HG03108 (cell line): Measurements from ENCODE around the gene CDK14.

Experiments
- ATAC-seq: cut with Tn5 transposase; IDR thresholded peaks from one replicate; pipeline ENCODE4 v1.9.1; 2021; ENCODE audit warnings: moderate library complexity; ENCODE audit not compliant: unreplicated experiment

The CDK14 gene

GRCh38 chr7:90938371-90938770 is 342.2 kb downstream of the CDK14 start:
- ATAC-seq, result no peak

- no peak for ATAC-seq
These were observed 343.5 kb downstream of the CDK14 start for GRCh38 chr7:90939666-90940065.

DNA sequence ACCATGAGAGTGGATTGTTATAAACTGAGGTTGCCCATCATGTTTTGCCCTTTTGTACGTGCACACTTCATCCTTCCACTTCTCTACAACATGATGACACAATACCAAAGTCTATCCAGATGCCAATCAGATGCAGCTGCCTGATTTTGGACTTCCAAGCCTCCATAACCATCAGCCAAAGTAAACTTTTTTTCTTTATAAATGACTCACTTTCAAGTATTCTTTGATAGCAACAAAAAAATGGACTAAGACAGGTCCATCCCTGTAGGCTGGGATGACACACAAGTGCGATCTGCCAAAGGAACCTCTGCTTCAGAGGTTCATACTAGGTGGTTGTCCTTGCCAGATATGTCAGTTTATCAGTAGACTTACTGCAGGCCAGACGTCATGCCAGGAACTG is 347.9 kb downstream of the CDK14 start:
- ATAC-seq, result no peak

DNA sequence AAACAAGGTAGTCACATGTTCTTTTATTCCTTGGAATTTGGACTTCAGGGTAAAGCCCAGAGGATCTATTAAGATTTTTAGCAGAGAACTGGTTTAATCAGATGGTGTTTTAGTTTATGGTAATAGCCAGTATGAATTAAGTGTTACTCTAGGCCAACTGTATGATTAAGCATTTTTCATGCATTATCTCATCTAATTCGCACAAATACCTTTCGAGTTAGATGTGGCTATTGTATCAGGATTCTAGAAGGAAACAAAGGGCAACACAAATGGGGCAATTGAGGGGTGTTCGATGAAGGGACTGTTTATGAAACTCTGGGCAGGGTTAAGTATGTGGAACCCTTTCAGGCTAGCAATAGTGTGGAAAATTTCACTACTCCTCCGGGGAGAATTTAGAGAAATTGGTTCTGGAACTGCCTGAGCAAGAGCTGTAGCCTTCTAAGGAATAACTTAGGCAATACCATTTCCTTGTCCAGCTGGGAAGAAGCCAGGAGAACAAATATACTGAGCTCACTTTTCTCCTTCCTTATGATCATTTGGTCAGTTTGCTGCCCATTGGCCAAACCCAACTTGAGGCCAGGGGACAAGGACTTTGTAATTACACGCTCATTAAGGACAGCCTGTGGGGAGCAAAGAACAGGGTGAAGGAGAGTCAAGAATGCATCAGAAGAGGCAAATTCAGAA is 349.1 kb downstream of the CDK14 start:
- ATAC-seq, result no peak

DNA sequence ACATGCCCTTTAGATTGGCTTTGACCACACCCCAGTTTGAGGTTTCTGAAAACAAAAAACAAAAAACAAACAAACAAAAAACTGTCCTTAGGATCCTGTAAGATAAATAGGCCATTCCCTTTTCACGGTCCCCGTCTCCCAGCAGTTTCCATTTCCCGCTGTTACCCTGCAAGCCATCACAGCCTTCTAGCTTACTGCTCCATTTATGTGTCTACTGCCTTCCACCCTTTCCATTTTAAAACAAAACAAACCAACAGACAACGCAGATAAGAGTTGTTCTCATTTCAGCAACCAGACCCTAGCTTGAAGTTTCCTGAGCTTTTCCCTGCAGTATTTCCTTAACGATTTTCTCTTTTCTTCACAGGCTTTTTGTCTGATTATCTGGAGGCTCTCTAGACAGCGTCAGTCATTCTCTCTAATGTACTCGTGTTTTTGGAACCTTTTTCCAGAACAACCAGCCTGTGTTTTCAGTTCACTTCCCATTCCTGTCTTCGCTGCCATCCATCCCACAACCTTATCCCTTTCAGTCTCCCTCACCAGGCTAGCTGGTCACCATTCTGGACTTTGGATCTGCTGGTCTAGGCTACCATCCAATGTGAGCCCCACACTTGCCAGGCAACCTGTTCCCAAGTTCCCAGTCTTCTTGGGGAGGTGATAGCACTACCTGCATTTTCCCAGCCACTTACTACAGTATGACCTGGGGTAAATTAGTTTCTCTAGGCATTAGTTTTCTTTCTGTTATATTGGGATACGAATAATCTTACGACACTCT is 350.8 kb downstream of the CDK14 start:
- ATAC-seq, result no peak

DNA sequence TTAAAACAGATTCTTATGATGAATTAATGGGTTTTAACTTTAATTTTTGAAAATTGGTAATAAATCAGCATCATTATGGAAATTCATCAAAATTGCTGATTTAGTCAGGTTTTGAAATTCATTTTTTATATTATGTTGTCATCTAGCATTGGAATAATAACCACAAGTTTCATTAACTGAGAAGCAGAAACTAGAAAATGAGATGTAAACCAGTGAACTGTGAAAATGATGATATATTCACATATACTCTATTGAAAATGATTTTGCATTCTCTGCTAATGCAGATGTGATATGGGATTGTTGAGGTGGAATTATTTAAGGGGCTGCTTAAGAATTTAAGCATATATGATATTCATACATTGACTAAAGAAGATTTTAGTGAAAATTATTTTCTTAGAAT is 352.0 kb downstream of the CDK14 start:
- no peak for ATAC-seq

DNA sequence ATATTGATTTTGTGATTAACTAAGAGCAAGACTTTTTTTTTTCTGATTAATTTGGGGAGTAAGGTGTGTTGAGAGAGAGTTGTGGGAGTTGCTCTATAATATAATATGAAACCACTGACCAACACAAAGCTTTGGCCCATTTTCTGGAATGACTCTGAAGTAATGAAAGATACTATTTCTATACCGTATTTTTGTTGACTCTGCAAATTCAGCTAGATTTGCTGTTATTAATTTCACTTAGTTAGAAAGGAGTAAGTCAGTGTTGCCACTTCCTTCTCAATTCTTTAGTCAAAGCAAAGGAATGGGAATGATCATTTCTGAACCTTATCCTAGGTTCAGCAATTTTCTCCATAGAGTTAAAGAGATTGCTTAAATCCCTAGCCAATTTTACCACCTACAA is 355.1 kb downstream of the CDK14 start:
- ATAC-seq, result no peak

DNA sequence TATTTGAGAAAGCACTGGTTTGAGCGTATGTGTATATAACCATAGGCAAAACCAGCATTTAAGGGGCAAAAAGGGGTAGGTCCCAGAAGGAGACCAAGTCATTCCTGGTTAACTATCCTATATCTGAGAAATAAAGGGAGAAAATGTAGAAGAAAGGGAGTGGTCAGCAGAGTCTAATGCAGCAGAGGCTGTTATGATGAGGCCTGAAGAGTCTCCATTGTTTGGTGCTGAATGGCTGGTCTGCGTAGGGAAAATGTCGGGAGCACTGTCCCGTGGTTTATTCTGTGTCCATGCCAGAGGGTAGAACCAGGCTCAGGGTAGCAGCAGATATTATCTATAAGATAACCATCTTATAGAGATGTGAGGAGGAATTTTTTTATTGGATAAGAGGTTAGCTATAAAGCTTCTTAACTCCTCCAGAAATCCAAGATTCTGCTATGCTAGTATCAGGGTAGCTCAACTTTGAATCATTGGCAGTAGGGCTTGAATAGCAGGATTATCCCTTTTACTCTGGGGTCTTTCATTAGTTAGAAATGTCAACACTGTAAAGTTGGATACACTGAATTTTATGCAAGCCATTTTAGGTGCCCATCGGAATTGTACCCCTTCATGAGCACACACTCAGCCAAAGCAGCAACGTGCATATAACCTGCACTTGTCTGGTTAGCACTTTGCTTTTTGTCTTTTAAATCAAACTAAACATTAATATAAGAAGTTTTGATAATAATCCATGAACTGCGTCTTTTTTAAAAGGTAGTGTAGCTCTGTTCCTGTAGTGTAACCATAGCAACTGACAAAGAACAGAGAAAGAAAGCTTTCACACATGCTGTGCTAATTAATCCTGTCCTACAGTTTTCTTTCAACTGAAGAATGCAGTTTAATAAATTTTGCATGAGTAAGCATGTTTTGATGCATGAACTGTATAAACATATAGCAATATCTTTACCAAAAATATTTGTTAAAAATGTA is 356.1 kb downstream of the CDK14 start:
- ATAC-seq, result no peak

GRCh38 chr7:90955641-90956207 is 359.6 kb downstream of the CDK14 start:
- ATAC-seq, result no peak

- no peak for ATAC-seq
These were observed 361.8 kb downstream of the CDK14 start for GRCh38 chr7:90957883-90958282.

DNA sequence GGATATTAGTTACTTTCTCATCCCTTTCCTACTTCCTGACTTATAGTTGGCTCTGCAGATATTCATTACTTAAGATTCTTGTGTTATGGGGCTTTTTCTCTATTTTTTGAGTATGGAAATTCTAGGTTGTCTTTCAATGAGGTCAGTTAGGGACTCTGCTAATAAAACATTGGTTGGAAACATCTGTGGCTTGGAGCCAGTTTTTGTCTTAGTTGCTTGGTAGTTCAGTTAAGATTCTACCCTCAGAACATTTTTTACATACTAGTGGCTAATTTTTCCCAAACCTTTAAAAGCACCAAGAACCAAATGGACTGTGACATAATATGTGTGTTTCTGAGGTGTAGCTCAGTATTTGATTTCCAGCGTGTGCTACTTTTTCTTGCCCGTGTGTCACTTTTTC is 362.5 kb downstream of the CDK14 start:
- ATAC-seq, result no peak

DNA sequence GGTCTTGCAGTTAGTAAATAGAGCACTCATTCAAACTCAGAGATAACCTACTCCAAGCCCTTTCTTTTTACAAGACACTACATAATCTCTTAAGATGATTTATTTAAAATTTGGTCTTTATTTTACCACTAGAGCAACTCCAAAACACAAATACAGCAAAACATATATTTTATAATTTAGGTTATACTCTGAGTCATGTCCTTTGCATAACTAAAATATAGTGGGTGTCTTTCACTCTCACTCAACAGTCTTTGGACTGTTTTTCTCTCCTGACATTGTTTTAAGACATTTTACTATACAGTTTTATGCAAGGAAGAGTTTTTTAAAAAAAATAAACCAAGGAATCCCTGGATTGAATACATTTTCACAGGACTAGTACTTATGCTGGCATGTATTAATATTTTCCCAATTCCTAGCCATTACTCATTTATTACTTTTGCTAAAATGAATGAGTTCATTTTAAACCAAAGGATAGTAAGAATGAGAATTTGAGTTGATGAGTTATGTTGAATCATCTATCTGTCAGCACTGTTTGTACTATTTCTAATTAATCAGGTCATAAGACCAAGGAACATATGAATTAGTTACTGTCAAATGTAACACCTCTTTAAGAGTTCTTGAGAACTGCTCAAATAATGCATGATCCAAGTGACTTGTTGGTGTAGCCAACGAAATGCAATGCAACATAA is 365.1 kb downstream of the CDK14 start:
- ATAC-seq, result no peak

DNA sequence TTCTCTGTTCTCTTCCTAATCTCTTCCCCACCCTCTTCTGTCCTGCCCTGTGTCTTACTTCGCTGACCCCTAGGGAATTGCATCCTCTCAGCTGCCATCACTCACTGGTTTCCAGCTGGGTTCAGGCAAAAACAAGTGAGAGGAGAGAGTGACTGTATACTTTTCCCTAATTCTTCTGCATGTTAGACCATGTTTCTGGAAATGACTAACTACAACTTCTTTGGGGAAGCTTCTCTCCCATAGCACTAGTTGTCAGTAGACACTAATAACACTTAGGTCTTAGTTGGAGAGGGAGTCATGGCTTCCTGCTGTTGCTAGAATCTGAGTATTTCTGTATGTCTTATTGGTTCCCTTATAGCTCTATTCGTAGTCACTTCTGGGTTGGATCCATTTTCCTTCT is 369.1 kb downstream of the CDK14 start:
- no peak for ATAC-seq

DNA sequence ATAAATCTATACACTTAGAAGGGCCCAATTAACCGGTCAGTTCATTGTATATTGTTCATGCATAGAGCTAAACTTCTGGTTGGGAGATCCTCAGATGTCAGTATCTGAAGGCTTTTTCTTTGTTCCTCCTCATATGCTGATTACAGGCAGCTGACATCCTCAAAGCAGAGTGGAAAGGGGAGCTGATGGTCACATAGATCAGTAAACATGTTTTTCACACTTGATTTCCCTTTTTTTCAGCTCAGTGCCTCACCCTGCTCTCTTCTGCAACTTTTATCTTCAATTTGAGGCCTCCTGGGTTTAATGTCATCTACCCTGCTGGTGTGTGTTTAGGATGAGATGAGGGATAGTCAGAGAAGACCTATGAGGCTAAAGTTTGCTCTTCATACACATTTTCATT is 370.2 kb downstream of the CDK14 start:
- no peak for ATAC-seq

DNA sequence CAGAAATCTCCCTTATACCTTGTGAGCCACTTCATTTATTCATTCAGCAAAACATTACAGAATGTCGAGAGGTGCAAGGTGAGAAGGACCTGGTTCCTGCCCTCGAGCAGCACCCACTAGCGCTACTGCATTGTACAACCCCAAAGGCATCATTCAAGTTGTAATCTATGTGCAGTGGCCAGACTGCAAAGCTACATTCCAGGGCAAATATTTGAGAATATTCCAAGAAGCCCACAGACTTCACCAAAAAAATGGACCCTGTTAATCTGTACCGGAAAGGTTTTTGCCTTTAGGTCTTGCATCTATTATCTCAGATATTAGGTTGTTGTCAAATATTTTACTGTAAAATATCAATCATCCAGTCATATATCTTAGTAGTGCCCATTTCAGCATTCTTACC is 372.8 kb downstream of the CDK14 start:
- ATAC-seq, result no peak

GRCh38 chr7:90972906-90973550 is 376.9 kb downstream of the CDK14 start:
- ATAC-seq, result no peak

DNA sequence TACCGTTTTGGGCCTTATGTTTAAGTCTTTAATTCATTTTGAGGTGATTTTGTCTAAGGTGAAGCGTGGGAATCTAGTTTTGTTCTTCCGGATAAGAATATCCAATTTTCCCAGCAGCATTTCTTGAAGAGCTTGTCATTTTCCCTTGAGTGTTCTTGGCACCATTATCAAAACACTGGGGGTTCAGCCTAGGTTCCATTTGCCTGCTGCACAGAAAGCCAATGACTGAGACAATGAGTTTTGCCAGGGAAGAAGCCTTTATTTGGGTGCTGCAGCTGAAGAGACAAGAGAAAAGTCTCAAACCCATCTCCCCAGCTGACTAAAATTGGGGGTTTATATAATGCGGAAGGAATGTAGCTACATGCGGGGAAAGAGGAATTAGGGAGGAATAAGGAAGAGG is 380.9 kb downstream of the CDK14 start:
- ATAC-seq, result no peak

DNA sequence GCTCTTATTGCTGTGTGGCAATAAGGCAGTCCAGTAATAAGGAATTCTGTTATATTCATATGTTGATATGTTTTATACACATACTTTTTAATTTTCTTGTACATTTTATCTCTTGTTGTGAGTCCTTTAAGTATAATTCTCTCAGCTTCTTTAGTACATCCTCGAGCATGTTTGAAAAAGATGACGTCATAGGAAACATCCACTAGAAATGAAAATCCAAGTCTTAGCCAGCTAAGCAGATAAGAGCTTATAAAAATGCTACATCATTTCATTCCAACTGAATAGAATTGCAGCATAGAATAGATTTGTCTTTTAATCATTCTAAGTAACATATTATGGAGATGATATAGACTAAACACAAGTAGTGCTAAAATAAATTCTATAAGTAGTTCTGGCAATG is 384.4 kb downstream of the CDK14 start:
- ATAC-seq, result no peak

- no peak for ATAC-seq
These were observed 386.1 kb downstream of the CDK14 start for GRCh38 chr7:90982228-90982627.

DNA sequence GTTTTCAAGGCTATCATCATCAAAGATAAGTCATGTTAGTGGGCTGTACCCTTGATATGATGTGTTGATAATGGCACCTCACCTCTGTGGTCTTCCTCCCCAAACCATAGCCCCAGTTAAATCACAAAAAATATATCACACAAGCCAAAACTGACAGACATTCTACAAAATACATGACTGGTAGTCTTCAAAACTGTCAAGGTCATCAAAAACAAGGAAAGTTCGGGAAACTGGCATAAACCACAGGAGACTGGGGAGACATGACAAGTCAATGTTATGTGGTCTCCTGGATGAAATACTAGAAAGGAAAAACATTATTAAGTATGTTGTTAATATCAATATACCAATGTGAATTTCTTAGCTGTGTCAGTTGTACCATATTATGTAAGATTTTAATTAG is 388.6 kb downstream of the CDK14 start:
- ATAC-seq, result no peak
